SK-N-SH (cell line): ENCODE measurements around the gene TMEM232. TPM values are rescaled to one million over a fixed set of nuclear protein-coding genes. Genes with fewer than 3 reads are reported as not detected.

Experiments
- CTCF ChIA-PET: fragments of 300-600, 350-600 bp; formaldehyde crosslinking; extraction: SDS; loops from one replicate; lab custom pipeline; 2021; lab: Yijun Ruan, JAX
- POLR2A ChIA-PET: fragments of 350-600 bp; sonication (Branson Sonifier 250); formaldehyde crosslinking; extraction: SDS; loops from one replicate; lab custom pipeline; 2020; ENCODE audit warnings: antibody characterized with exemption, inconsistent platforms; lab: Yijun Ruan, JAX
- DNase-seq: peaks from one replicate; pipeline ENCODE4 v3.0.0; 2012
- H2AFZ ChIP-seq: fragments of 200-600 bp; sonication (generic); 2 replicates; pipeline ENCODE4 v1.8.1; 2016; ENCODE audit warnings: antibody characterized with exemption, mild to moderate bottlenecking, low read depth
- H3F3A ChIP-seq: fragments of 200-600 bp; sonication (generic); replicated peaks from 2 replicates; pipeline ENCODE3; 2016; ENCODE audit warnings: antibody characterized with exemption, mild to moderate bottlenecking; ENCODE audit not compliant: insufficient read depth
- H3K27ac ChIP-seq, 2 experiments: fragments of 200-500 bp in 1 of 2; fragments of 200-600 bp in 1 of 2; sonication (Bioruptor generic) in 1 of 2; sonication (generic), shearing (Covaris generic) in 1 of 2; 2 replicates each; pipeline versions ENCODE4 v1.5.1 to v1.6.1; 2014 to 2016; ENCODE audit warnings: low read depth in 2 of 2, inconsistent platforms in 1 of 2, low read length in 1 of 2, mild to moderate bottlenecking in 1 of 2, mixed read lengths in 1 of 2
- H3K27me3 ChIP-seq: fragments of 200-600 bp; sonication (generic), shearing (Covaris generic); 2 replicates; pipeline ENCODE4 v1.6.1; 2016; ENCODE audit warnings: mixed run types; ENCODE audit not compliant: insufficient read depth
- H3K36me3 ChIP-seq, 2 experiments: fragments of 200-500 bp in 1 of 2; fragments of 200-600 bp in 1 of 2; sonication (Bioruptor generic) in 1 of 2; sonication (generic) in 1 of 2; replicated peaks in 1 of 2; 2 replicates each; pipeline versions ENCODE3 to v1.5.1; 2014 to 2016; ENCODE audit warnings: low read length in 1 of 2, mild to moderate bottlenecking in 1 of 2; ENCODE audit not compliant: insufficient read depth in 2 of 2, control insufficient read depth in 1 of 2
- H3K4me1 ChIP-seq, 2 experiments: fragments of 200-500 bp in 1 of 2; fragments of 200-600 bp in 1 of 2; sonication (Bioruptor generic) in 1 of 2; sonication (generic), shearing (Covaris generic) in 1 of 2; 2 replicates each; pipeline versions ENCODE4 v1.5.1 to v1.6.1; 2014 to 2016; ENCODE audit warnings: low read depth in 1 of 2, low read length in 1 of 2, mixed run types in 1 of 2; ENCODE audit not compliant: insufficient read depth in 2 of 2, control insufficient read depth in 1 of 2
- H3K4me2 ChIP-seq: fragments of 200-600 bp; sonication (generic), shearing (Covaris generic); 2 replicates; pipeline ENCODE4 v1.6.1; 2017; ENCODE audit warnings: mixed run types
- H3K4me3 ChIP-seq, 2 experiments: fragments of 200-500 bp in 1 of 2; fragments of 200-600 bp in 1 of 2; sonication (Bioruptor generic) in 1 of 2; sonication (generic), shearing (Covaris generic) in 1 of 2; 2 replicates each; pipeline versions ENCODE4 v1.5.1 to v1.8.1; 2014 to 2016; ENCODE audit warnings: low read depth in 2 of 2, inconsistent platforms in 1 of 2, low read length in 1 of 2, mild to moderate bottlenecking in 1 of 2, mixed read lengths in 1 of 2, moderate library complexity in 1 of 2
- H3K79me2 ChIP-seq: fragments of 200-600 bp; sonication (generic); 2 replicates; pipeline ENCODE4 v1.8.1; 2017; ENCODE audit warnings: mild to moderate bottlenecking; ENCODE audit not compliant: insufficient read depth
- H3K9ac ChIP-seq: fragments of 200-600 bp; sonication (generic); 2 replicates; pipeline ENCODE4 v1.6.1; 2017; ENCODE audit warnings: mixed run types
- H3K9me2 ChIP-seq: fragments of 200-600 bp; sonication (generic); 2 replicates; pipeline ENCODE4 v1.6.1; 2017; ENCODE audit warnings: mixed run types
- H3K9me3 ChIP-seq: fragments of 200-600 bp; sonication (generic); 2 replicates; pipeline ENCODE4 v1.6.1; 2017; ENCODE audit warnings: mixed run types, mild to moderate bottlenecking, moderate library complexity
- H4K20me1 ChIP-seq: fragments of 200-600 bp; sonication (generic); 2 replicates; pipeline ENCODE4 v1.6.1; 2017; ENCODE audit warnings: mild to moderate bottlenecking, mixed run types; ENCODE audit not compliant: insufficient read depth
- CHD2 ChIP-seq: fragments of 150-350 bp; IDR thresholded peaks from 2 replicates; pipeline ENCODE4 v1.6.1; 2018; ENCODE audit warnings: low read length; ENCODE audit not compliant: partially characterized antibody
- GABPA ChIP-seq: IDR thresholded peaks from 2 replicates; pipeline ENCODE4 v1.4.0; 2012; ENCODE audit warnings: low read depth, mild to moderate bottlenecking
- POLR2AphosphoS5 ChIP-seq: IDR thresholded peaks from 2 replicates; pipeline ENCODE4 v1.6.1; 2012; ENCODE audit warnings: low read depth, low read length
- RXRA ChIP-seq: IDR thresholded peaks from 2 replicates; pipeline ENCODE4 v1.4.0; 2012; ENCODE audit warnings: low read depth, mild to moderate bottlenecking, borderline replicate concordance
- SMC3 ChIP-seq: IDR thresholded peaks from 2 replicates; pipeline ENCODE4 v1.6.1; 2012; ENCODE audit warnings: low read depth, low read length, improper control_type of control experiment
- TEAD4 ChIP-seq: IDR thresholded peaks from 2 replicates; pipeline ENCODE4 v1.4.0; 2012; ENCODE audit warnings: mild to moderate bottlenecking, borderline replicate concordance; ENCODE audit not compliant: insufficient read depth
- WGBS: methylation state at CpG from one replicate; pipeline ENCODE4 v1.1.6; 2017; ENCODE audit warnings: low lambda C conversion rate; 5-methylcytosine and 5-hydroxymethylcytosine counted together
- polyA plus RNA-seq, 3 experiments: library from polyadenylated mRNA; depleted of rRNA; stranded (reverse); fragments of >200 nt; gene quantifications; 2 replicates each; pipeline ENCODE4 v1.2.3, GENCODE V29; 2012
- TF ChIP-seq, protein P1 (sequence below): IDR thresholded peaks from 2 replicates; pipeline ENCODE4 v1.6.1; 2012; ENCODE audit warnings: mild to moderate bottlenecking, low read depth, low read length, moderate library complexity
- TF ChIP-seq, protein P2 (sequence below): IDR thresholded peaks from 2 replicates; pipeline ENCODE4 v1.4.0; 2012; ENCODE audit warnings: low read depth, borderline replicate concordance

The TMEM232 gene
- polyA plus RNA-seq, 1 of the 3 experiments (the other 2 are of a cell fraction): 0.66 TPM

DNA sequence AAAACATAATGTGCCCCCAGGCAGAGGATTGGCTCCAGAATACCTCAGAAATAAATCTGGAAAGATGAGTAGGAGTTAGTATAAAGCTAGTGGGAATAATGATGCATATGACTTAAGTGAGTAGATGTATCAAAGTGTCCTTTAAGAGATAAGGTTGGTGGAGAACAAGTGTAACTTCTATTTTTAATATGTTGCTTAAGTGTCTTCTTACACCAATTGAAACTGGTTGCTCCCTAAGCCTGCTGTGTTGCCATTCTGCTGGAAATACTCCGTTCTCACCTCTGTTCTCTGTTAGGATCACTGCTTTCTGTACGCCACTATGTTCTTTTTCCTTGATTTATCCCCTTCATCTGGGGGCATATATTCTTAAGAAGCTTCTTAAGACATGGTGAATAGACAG lies 286.4 kb downstream of the TMEM232 start:
- Histone ChIP-seq H3K9ac (no peak overlapping the region), H3K79me2 (no peaks in the 10 kb centered on the region; the same call in 1 of the 2 replicates), H3K27me3 (no peaks in the 10 kb centered on the region), H3K9me2 (no peaks in the 10 kb centered on the region), H3K9me3 (no peaks in the 10 kb centered on the region), H2AFZ (no peak overlapping the region), H4K20me1 (no peaks in the 10 kb centered on the region), H3K4me2 (no peak overlapping the region), H3K36me3 (peaks cover 0 to 4% of the 10 kb centered on the region in 2 experiments), H3K4me1 (no peaks in the 10 kb centered on the region), H3K4me3 (no peak overlapping the region), H3F3A (no peaks in the 10 kb centered on the region), H3K27ac (no peak overlapping the region)
- ChIA-PET POLR2A (no interaction called here), CTCF (interaction anchor here (0.9 to 5.3 kb wide), 6 partner anchors 30 to 187 kb away, joined by 3 to 43 read pairs (median 4); no protein-coding TSS in a partner anchor)
- DNase-seq: no peak
- TF ChIP-seq, protein P1, sequence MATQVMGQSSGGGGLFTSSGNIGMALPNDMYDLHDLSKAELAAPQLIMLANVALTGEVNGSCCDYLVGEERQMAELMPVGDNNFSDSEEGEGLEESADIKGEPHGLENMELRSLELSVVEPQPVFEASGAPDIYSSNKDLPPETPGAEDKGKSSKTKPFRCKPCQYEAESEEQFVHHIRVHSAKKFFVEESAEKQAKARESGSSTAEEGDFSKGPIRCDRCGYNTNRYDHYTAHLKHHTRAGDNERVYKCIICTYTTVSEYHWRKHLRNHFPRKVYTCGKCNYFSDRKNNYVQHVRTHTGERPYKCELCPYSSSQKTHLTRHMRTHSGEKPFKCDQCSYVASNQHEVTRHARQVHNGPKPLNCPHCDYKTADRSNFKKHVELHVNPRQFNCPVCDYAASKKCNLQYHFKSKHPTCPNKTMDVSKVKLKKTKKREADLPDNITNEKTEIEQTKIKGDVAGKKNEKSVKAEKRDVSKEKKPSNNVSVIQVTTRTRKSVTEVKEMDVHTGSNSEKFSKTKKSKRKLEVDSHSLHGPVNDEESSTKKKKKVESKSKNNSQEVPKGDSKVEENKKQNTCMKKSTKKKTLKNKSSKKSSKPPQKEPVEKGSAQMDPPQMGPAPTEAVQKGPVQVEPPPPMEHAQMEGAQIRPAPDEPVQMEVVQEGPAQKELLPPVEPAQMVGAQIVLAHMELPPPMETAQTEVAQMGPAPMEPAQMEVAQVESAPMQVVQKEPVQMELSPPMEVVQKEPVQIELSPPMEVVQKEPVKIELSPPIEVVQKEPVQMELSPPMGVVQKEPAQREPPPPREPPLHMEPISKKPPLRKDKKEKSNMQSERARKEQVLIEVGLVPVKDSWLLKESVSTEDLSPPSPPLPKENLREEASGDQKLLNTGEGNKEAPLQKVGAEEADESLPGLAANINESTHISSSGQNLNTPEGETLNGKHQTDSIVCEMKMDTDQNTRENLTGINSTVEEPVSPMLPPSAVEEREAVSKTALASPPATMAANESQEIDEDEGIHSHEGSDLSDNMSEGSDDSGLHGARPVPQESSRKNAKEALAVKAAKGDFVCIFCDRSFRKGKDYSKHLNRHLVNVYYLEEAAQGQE: no peak
- TF ChIP-seq, protein P2, sequence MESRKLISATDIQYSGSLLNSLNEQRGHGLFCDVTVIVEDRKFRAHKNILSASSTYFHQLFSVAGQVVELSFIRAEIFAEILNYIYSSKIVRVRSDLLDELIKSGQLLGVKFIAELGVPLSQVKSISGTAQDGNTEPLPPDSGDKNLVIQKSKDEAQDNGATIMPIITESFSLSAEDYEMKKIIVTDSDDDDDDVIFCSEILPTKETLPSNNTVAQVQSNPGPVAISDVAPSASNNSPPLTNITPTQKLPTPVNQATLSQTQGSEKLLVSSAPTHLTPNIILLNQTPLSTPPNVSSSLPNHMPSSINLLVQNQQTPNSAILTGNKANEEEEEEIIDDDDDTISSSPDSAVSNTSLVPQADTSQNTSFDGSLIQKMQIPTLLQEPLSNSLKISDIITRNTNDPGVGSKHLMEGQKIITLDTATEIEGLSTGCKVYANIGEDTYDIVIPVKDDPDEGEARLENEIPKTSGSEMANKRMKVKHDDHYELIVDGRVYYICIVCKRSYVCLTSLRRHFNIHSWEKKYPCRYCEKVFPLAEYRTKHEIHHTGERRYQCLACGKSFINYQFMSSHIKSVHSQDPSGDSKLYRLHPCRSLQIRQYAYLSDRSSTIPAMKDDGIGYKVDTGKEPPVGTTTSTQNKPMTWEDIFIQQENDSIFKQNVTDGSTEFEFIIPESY: no peak
- TF ChIP-seq TEAD4 (no peak), POLR2AphosphoS5 (no peak), SMC3 (no peak)
- 64% methylated on average over 2 of the region's 2 CpGs for WGBS

DNA sequence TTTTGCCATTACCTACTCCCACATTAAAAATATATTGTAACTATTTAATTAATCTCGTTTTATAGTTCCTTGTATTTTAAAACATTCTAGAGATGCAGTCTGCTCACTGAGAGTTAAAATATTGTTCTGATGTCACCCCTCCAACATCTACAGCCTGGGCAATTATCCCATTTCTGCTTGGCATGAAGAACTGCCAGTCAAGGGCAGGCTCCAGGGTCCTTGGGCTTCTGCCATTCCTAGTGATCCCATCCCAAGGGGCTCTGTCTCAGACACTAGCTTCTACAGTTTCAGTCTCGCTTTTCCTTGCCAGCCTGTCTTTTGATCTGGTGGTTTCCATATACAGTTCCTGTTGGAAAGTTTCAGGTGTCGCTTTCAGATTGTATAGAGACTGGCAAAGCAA lies 287.2 kb downstream of the TMEM232 start:
- H3K27me3 ChIP-seq: no peaks in the 10 kb centered on the region
- H3K9ac ChIP-seq: no peak overlapping the region
- no peak overlapping the region for H3K4me3 ChIP-seq
- WGBS: 72% methylated on average over 3 of the region's 3 CpGs
- H2AFZ ChIP-seq: no peak overlapping the region
- H3K79me2 ChIP-seq: no peaks in the 10 kb centered on the region
- DNase-seq: no peak
- H3K27ac ChIP-seq: no peak overlapping the region
- no peak overlapping the region for H3K4me2 ChIP-seq
- no peaks in the 10 kb centered on the region for H3F3A ChIP-seq
- no peaks in the 10 kb centered on the region for H4K20me1 ChIP-seq
- peaks cover 0 to 4% of the 10 kb centered on the region in 2 experiments for H3K36me3 ChIP-seq
- TF ChIP-seq GABPA (no peak), RXRA (no peak), CHD2 (no peak)
- TF ChIP-seq, protein P1: no peak
- ChIA-PET CTCF (interaction anchor here (1.0 to 5.3 kb wide), 2 partner anchors 173 to 188 kb away, joined by 3 to 43 read pairs; no protein-coding TSS in a partner anchor), POLR2A (no interaction called here)
- H3K4me1 ChIP-seq: no peaks in the 10 kb centered on the region
- H3K9me2 ChIP-seq: no peaks in the 10 kb centered on the region
- H3K9me3 ChIP-seq: no peaks in the 10 kb centered on the region
